ENCODE measurements around the gene RGS4. TPM values are rescaled to one million over a fixed set of nuclear protein-coding genes. Genes with fewer than 3 reads are reported as not detected.
A peak's percentile ranks its signal among the peaks of the same experiment; 100 is the strongest.

RGS4 gene
- total RNA-seq (ENCODE audit: low replicate concordance): 255 and 538 TPM in 2 replicates

DNA sequence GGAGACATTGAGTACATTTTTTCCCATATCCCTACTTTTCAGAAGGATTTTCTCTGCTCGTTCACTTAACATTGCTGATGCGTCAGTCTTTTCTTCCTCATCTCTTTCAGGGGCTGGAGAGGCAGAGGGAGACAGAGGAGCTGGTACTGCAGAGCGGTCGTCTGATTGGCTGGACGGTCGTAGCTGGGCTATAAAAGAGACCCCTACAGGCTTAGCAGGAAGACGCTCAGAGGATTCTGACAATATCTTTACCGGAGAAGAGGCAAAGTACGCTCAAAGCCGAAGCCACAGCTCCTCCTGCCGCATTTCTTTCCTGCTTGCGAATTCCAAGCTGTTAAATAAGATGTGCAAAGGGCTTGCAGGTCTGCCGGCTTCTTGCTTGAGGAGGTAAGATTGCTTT lies at the start of gene RGS4:
Gene RGS4 (plus strand): TSS at position 220 of the 400 bp plus-strand sequence. CDS start 124 bp downstream, at position 344.
- peak; percentile 99 for DNase-seq (ENCODE audit: low read depth)
- TF ChIP-seq, protein P1, sequence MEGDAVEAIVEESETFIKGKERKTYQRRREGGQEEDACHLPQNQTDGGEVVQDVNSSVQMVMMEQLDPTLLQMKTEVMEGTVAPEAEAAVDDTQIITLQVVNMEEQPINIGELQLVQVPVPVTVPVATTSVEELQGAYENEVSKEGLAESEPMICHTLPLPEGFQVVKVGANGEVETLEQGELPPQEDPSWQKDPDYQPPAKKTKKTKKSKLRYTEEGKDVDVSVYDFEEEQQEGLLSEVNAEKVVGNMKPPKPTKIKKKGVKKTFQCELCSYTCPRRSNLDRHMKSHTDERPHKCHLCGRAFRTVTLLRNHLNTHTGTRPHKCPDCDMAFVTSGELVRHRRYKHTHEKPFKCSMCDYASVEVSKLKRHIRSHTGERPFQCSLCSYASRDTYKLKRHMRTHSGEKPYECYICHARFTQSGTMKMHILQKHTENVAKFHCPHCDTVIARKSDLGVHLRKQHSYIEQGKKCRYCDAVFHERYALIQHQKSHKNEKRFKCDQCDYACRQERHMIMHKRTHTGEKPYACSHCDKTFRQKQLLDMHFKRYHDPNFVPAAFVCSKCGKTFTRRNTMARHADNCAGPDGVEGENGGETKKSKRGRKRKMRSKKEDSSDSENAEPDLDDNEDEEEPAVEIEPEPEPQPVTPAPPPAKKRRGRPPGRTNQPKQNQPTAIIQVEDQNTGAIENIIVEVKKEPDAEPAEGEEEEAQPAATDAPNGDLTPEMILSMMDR (IDR thresholded peaks at IDR 0.05; ENCODE audit: insufficient read depth, low read length): peak; percentile 73

DNA sequence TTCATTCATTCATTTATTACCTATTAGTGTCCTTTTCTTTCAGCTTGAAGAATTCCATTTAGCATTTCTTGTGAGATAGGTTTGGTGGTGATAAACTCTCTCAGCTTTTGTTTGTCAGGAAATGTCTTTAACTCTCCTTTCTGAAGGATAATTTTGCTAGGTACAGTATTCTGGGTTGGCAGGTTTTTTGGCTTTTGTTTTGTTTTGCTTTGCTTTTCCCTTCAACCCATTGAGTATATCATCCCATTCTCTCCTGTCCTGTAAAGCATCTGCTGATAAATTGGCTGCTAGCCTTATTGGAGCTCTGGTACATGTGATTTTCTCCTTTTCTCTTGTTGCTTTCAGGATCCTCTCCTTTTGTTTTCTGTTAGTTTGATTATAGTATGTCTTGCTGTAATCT lies 47.0 kb upstream of the RGS4 start:
- no peak overlapping the region for H3K4me3 ChIP-seq (ENCODE audit: low read depth, low read length)
- TF ChIP-seq, protein P1 (IDR thresholded peaks at IDR 0.05; ENCODE audit: insufficient read depth, low read length): no peak
- DNase-seq (ENCODE audit: low read depth): no peak

More for the DNA sequence above, at the start of gene RGS4:
- peak within 1 kb of the TSS; percentile 70 for H3K4me3 ChIP-seq (ENCODE audit: low read depth, low read length)

DNA sequence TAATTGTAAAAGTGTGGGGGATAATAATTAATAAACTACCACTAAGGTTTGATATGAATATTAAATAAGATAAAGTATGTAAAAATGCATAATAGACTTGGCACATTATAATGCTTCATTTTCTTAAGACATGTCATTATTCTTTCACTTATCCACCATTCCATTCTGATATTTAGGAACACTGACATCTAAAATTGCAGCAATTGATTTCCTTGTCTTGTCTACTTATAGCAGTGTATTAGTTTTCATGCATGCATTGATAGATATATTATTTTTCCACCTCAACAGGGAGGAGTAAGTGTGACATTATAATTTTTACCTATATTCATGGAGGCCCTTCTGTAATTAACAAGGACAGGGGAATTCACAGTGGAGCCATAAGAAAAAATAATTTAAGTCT lies 41.6 kb upstream of the RGS4 start:
- H3K4me3 ChIP-seq (ENCODE audit: low read depth, low read length): no peak overlapping the region
- DNase-seq (ENCODE audit: low read depth): no peak
- TF ChIP-seq, protein P1 (IDR thresholded peaks at IDR 0.05; ENCODE audit: insufficient read depth, low read length): no peak

DNA sequence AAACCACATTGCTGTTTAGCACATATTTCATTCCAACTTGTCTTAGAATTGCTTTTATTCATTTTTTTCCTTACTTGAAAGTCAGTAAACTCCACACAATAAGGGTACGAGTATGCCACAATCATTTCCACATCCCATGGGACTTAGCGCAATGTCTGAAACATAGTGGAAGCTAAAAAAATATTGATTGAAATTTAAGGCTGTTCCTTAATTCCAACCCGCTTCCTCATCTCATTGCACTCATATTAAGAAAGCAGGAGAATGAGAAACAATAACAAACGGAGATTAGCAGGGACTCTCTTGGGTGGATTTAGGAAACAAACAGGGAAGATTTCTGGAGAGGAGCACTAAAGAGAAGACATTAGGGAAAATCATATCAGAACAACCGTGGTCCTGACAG lies 39.3 kb upstream of the RGS4 start:
- H3K4me3 ChIP-seq (ENCODE audit: low read depth, low read length): no peak overlapping the region
- TF ChIP-seq, protein P1 (IDR thresholded peaks at IDR 0.05; ENCODE audit: insufficient read depth, low read length): no peak
- no peak for DNase-seq (ENCODE audit: low read depth)

DNA sequence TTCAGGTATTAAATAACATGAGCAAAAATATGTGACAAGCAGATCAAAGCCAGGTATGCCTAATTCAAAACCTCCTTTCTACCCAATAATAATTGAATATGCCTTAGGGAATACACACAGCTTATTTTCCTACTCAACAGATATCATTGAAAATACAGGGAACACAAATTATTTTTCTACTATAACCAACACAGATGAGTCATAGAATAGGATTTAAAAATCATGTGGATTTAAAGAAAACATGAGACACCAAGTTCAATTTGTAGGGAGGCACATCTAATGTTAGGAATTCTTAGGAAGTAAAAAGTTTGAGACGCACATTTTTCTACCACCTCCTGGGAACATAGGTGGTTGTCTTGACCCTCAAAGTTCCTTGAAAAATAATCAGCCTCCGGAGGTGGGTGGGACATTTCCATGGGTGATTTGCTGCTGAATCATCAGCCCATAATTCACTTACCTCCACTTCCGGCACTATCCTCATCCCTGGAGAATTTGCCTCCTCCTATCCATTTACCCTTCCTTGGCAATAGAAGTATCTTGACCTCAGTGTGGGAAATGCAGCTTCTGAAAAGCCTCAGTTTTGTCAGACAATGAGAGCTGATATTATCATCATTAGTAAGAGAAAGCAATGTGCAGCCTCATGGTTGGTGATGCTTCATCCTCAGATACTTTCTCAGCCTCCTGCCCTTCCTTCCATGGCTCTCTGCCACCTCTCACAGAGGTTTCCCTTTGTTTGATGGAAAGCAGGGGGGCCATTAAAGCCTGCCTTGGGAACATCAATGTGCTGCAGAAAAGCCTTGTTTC lies 33.5 kb upstream of the RGS4 start:
- TF ChIP-seq, protein P1 (IDR thresholded peaks at IDR 0.05; ENCODE audit: insufficient read depth, low read length): no peak
- peak; percentile 91 for DNase-seq (ENCODE audit: low read depth)
- peak overlapping the region; percentile 1 for H3K4me3 ChIP-seq (ENCODE audit: low read depth, low read length)

DNA sequence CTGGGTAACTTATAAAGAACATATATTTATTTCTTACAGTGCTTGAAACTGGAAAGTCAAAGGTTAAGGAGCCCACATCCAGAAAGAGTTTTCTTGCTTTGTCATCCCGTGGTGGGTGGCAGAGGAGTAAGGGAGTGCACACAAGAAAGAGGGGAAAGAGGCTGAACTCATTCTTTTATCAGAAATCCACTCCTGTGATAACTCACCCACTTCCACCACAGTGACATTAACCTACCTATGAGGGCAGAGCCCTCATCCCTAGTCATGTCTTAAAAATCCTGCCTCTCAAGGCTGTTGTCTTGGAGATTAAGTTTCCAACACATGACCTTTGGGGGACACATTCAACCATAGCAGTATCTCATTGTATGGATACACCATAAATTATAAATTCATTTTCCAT lies 32.5 kb upstream of the RGS4 start:
- no peak overlapping the region for H3K4me3 ChIP-seq (ENCODE audit: low read depth, low read length)
- DNase-seq (ENCODE audit: low read depth): peak; percentile 22
- TF ChIP-seq, protein P1 (IDR thresholded peaks at IDR 0.05; ENCODE audit: insufficient read depth, low read length): no peak
